Esophagus squamous epithelium (tissue), 4 donors: Measurements from ENCODE around the gene ADAMTS12.

Experiments
- CTCF ChIP-seq, 6 experiments: fragments of 450-650 bp in 4 of 6; fragments of 200-600 bp in 2 of 6; sonication (generic) in 2 of 6; IDR thresholded peaks; one replicate each; pipeline ENCODE4 v1.5.1; 2016 to 2019; ENCODE audit warnings: antibody characterized with exemption in 6 of 6, mild to moderate bottlenecking in 4 of 6, moderate library complexity in 4 of 6
- POLR2A ChIP-seq, 4 donors: fragments of 450-650 bp; IDR thresholded peaks; one replicate each; pipeline ENCODE4 v1.6.1; 2017; ENCODE audit warnings: antibody characterized with exemption in 4 of 4, mild to moderate bottlenecking in 4 of 4, moderate library complexity in 3 of 4

DNA sequence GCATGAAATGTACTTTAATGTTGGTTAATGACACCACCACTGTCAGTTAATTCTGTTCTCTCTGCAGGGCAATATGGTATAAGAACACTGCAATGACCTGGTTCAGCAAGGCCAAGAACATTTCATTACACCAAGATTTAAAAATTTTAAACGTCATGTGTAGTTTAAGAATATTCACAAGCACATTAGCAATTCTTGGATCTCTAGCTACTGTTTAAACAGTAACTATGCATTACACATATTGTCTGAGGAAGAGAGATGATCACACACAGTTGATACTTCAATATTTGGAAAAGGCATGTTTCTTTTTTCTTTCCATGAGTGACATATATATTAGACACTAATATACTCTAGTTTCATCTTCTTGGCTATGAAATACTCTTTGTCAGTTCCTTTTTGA is 143.0 kb downstream of the ADAMTS12 start:
- TF ChIP-seq CTCF (IDR thresholded peaks at IDR 0.05) (no peak), POLR2A (IDR thresholded peaks at IDR 0.05) (no peak)
